ENCODE results near the gene NCMAP. TPM values are rescaled to one million over a fixed set of nuclear protein-coding genes. Genes with fewer than 3 reads are reported as not detected.

NCMAP gene
- total RNA-seq, 1 donor from 2014 or later, result not detected

DNA sequence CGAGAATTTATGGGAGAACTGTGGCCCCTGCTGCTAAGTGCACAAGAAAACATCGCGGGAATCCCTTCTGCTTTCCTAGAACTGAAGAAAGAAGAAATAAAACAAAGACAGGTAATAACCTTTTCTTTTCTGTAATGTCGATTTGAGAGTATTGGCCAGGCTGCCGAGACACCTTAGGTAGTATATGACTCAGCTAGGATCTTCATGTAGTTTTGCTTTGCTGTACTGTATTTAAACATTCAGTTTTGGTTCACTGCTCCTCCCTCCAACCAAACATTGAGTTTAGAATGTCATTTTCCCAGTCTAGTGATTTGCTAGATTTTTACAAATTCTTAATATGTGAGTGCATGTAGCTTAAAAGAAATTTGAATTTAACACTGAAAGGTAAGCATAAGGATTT, 93.0 kb downstream of the NCMAP start:
- TF ChIP-seq CTCF (IDR thresholded peaks at IDR 0.05; ENCODE audit: partially characterized antibody, unreplicated experiment), result no peak
- H3K4me1 Mint-ChIP-seq (ENCODE audit: low read depth, unreplicated experiment), result peaks cover 7% of the 10 kb centered on the region
- H3K4me3 Mint-ChIP-seq (ENCODE audit: unreplicated experiment), result no peak overlapping the region
- H3K27ac Mint-ChIP-seq (ENCODE audit: unreplicated experiment), result no peak overlapping the region
- no peak for DNase-seq
- no peaks in the 10 kb centered on the region for H3K27me3 Mint-ChIP-seq (ENCODE audit: unreplicated experiment)
- H3K9me3 Mint-ChIP-seq (ENCODE audit: unreplicated experiment), result no peaks in the 10 kb centered on the region
- no peaks in the 10 kb centered on the region for H3K36me3 Mint-ChIP-seq (ENCODE audit: unreplicated experiment)

GRCh38 chr1:24652382-24652781, 96.5 kb downstream of the NCMAP start:
- Mint-ChIP-seq H3K4me3 (ENCODE audit: unreplicated experiment) (no peak overlapping the region), H3K36me3 (ENCODE audit: unreplicated experiment) (no peaks in the 10 kb centered on the region), H3K27ac (ENCODE audit: unreplicated experiment) (no peak overlapping the region), H3K27me3 (ENCODE audit: unreplicated experiment) (no peaks in the 10 kb centered on the region), H3K4me1 (ENCODE audit: low read depth, unreplicated experiment) (no peaks in the 10 kb centered on the region), H3K9me3 (ENCODE audit: unreplicated experiment) (no peaks in the 10 kb centered on the region)
- no peak for DNase-seq
- TF ChIP-seq CTCF (IDR thresholded peaks at IDR 0.05; ENCODE audit: partially characterized antibody, unreplicated experiment), result no peak

DNA sequence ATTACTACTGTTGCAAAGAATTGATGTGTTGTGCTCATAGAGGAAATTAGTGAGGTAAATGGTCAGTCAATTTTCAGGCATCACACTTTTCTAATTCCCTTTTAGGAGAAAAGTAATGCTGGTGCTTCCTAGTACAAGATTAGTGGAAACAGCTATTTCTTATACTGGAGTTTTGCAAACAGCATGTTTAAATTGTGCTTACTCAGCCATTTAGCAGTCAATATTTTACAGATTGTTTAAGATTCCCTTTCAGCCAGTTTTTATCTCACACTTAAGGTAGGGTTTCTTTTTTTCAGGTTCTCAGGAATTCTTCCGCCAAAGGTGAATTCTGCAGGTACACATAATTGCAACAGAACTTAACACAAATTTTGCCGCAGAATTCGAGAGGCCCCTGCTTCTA, 98.1 kb downstream of the NCMAP start:
- Mint-ChIP-seq H3K36me3 (ENCODE audit: unreplicated experiment) (no peaks in the 10 kb centered on the region), H3K9me3 (ENCODE audit: unreplicated experiment) (no peaks in the 10 kb centered on the region), H3K4me1 (ENCODE audit: low read depth, unreplicated experiment) (no peaks in the 10 kb centered on the region), H3K27me3 (ENCODE audit: unreplicated experiment) (no peaks in the 10 kb centered on the region), H3K27ac (ENCODE audit: unreplicated experiment) (no peak overlapping the region), H3K4me3 (ENCODE audit: unreplicated experiment) (no peak overlapping the region)
- TF ChIP-seq CTCF (IDR thresholded peaks at IDR 0.05; ENCODE audit: partially characterized antibody, unreplicated experiment), result no peak
- DNase-seq, result no peak

GRCh38 chr1:24656046-24656445, 100.2 kb downstream of the NCMAP start:
- Mint-ChIP-seq H3K27ac (ENCODE audit: unreplicated experiment) (no peak overlapping the region), H3K4me3 (ENCODE audit: unreplicated experiment) (no peak overlapping the region), H3K36me3 (ENCODE audit: unreplicated experiment) (no peaks in the 10 kb centered on the region), H3K27me3 (ENCODE audit: unreplicated experiment) (no peaks in the 10 kb centered on the region), H3K4me1 (ENCODE audit: low read depth, unreplicated experiment) (no peaks in the 10 kb centered on the region), H3K9me3 (ENCODE audit: unreplicated experiment) (no peaks in the 10 kb centered on the region)
- DNase-seq, result no peak
- no peak for TF ChIP-seq CTCF (IDR thresholded peaks at IDR 0.05; ENCODE audit: partially characterized antibody, unreplicated experiment)

- no peaks in the 10 kb centered on the region for H3K9me3 Mint-ChIP-seq (ENCODE audit: unreplicated experiment)
- no peak for DNase-seq
- no peak for TF ChIP-seq CTCF (IDR thresholded peaks at IDR 0.05; ENCODE audit: partially characterized antibody, unreplicated experiment)
- H3K4me3 Mint-ChIP-seq (ENCODE audit: unreplicated experiment), result no peak overlapping the region
- H3K27ac Mint-ChIP-seq (ENCODE audit: unreplicated experiment), result no peak overlapping the region
- H3K36me3 Mint-ChIP-seq (ENCODE audit: unreplicated experiment), result no peaks in the 10 kb centered on the region
- H3K4me1 Mint-ChIP-seq (ENCODE audit: low read depth, unreplicated experiment), result no peaks in the 10 kb centered on the region
- no peaks in the 10 kb centered on the region for H3K27me3 Mint-ChIP-seq (ENCODE audit: unreplicated experiment)
These were observed 101.9 kb downstream of the NCMAP start for GRCh38 chr1:24657781-24658180.

Other genes starting within 250 kb of the NCMAP start
- 0.37 TPM for gene GRHL3, start 236.7 kb upstream of the NCMAP start, total RNA-seq (ENCODE audit: unreplicated experiment)
- 2.4 TPM for gene STPG1, start 142.3 kb upstream of the NCMAP start, total RNA-seq (ENCODE audit: unreplicated experiment)
- gene NIPAL3, start 140.3 kb upstream of the NCMAP start, total RNA-seq (ENCODE audit: unreplicated experiment), result 18.6 TPM
- gene RCAN3, start 53.3 kb upstream of the NCMAP start, total RNA-seq (ENCODE audit: unreplicated experiment), result 21.8 TPM
- gene SRRM1, start 87.2 kb downstream of the NCMAP start, total RNA-seq (ENCODE audit: unreplicated experiment), result 113 TPM
- 121 TPM for gene CLIC4, start 189.4 kb downstream of the NCMAP start, total RNA-seq (ENCODE audit: unreplicated experiment)